ENCODE results near the gene MTF2.

MTF2 gene

GRCh38 chr1:93102142-93102541, 23.1 kb downstream of the MTF2 start:
- no peak for TF ChIP-seq CTCF (IDR thresholded peaks at IDR 0.05; ENCODE audit: low read length, missing control alignments)
- no peak overlapping the region for H3K4me3 ChIP-seq (replicated peaks; ENCODE audit: low read depth, low read length)
- DNase-seq (ENCODE audit: low read depth) = no peak

GRCh38 chr1:93106226-93106625, 27.1 kb downstream of the MTF2 start:
- TF ChIP-seq CTCF (IDR thresholded peaks at IDR 0.05; ENCODE audit: low read length, missing control alignments) = no peak
- DNase-seq (ENCODE audit: low read depth) = no peak
- no peak overlapping the region for H3K4me3 ChIP-seq (replicated peaks; ENCODE audit: low read depth, low read length)

- DNase-seq (ENCODE audit: low read depth) = no peak
- no peak for TF ChIP-seq CTCF (IDR thresholded peaks at IDR 0.05; ENCODE audit: low read length, missing control alignments)
- no peak overlapping the region for H3K4me3 ChIP-seq (replicated peaks; ENCODE audit: low read depth, low read length)
Observed at GRCh38 chr1:93107395-93107794, 28.3 kb downstream of the MTF2 start.

DNA sequence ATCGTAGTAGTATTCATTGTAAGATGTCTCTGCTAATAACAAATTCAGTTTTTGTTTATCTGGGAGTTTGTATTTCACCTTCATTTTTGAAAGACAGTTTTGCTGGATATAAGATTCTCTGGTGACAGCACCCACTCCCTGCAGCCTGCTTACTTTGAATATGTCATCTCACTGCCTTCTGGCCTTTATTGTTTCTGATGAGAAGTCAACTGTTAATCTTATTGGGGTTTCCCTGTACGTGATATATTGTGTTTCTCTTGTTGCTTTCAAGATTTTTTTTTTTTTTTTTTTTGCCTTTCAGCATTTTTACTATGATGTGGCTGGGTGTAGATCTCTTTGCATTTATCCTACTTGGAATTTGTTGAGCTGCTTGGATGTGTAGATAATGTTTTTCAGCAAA, 29.3 kb downstream of the MTF2 start:
- TF ChIP-seq CTCF (IDR thresholded peaks at IDR 0.05; ENCODE audit: low read length, missing control alignments) = no peak
- no peak for DNase-seq (ENCODE audit: low read depth)
- no peak overlapping the region for H3K4me3 ChIP-seq (replicated peaks; ENCODE audit: low read depth, low read length)

DNA sequence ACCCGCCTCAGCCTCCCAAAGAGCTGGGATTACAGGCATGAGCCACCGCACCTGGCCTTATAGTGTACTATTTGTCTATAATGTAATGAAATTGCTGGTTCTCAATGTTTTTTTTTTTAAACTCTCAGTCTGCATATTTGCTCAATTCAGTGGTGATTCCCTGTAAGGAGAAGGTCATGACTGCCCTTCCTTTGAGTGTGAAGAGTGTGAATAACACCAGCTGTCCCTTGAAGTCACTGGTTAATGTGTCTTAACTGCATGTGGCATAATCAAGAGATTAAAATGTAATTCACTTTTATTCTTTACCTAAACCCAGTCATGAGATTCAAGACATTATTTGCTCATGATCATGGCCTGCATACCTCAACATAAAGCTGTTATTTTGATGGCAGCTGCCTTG, 30.5 kb downstream of the MTF2 start:
- no peak for TF ChIP-seq CTCF (IDR thresholded peaks at IDR 0.05; ENCODE audit: low read length, missing control alignments)
- H3K4me3 ChIP-seq (replicated peaks; ENCODE audit: low read depth, low read length) = no peak overlapping the region
- DNase-seq (ENCODE audit: low read depth) = no peak

- TF ChIP-seq CTCF (IDR thresholded peaks at IDR 0.05; ENCODE audit: low read length, missing control alignments) = no peak
- no peak for DNase-seq (ENCODE audit: low read depth)
- H3K4me3 ChIP-seq (replicated peaks; ENCODE audit: low read depth, low read length) = no peak overlapping the region
Observed at GRCh38 chr1:93111065-93111464, 32.0 kb downstream of the MTF2 start.

GRCh38 chr1:93111561-93111960, 32.5 kb downstream of the MTF2 start:
- H3K4me3 ChIP-seq (replicated peaks; ENCODE audit: low read depth, low read length) = no peak overlapping the region
- peak; percentile 4 for DNase-seq (ENCODE audit: low read depth)
- no peak for TF ChIP-seq CTCF (IDR thresholded peaks at IDR 0.05; ENCODE audit: low read length, missing control alignments)
